HCT116 (cell line): ENCODE results near the gene RPL35. TPM values are rescaled to one million over a fixed set of nuclear protein-coding genes. Genes with fewer than 3 reads are reported as not detected.

Source experiments
- ATAC-seq: fragments of 200-7000 bp; cut with Tn5 transposase; 2 replicates; pipeline ENCODE4 v1.9.1; 2020; ENCODE audit warnings: mild to moderate bottlenecking, moderate library complexity
- BruUV-seq: library from RNA; stranded (reverse); fragments of 400-500 nt; replicated peaks from 2 replicates; lab custom pipeline; 2021; lab: Mats Ljungman, UMichigan
- CTCF ChIA-PET: fragments of 300-600 bp; sonication (Branson Sonifier 250); formaldehyde crosslinking; loops from one replicate; lab custom pipeline; 2021; ENCODE audit warnings: antibody characterized with exemption; lab: Charles Lee
- POLR2A ChIA-PET: fragments of 300-600, 350-600 bp; sonication (Branson Sonifier 250); formaldehyde crosslinking; loops from one replicate; lab custom pipeline; 2021; ENCODE audit warnings: antibody characterized with exemption; lab: Charles Lee
- RAD21 ChIA-PET, 2 experiments: fragments of 300-600 bp; sonication (Branson Sonifier 250); formaldehyde crosslinking; loops; one replicate each; lab custom pipeline; 2023; ENCODE audit warnings: low total read pairs in 2 of 2; ENCODE audit not compliant: uncharacterized antibody in 2 of 2, unreplicated experiment in 2 of 2, low non-redundant PET in 1 of 2; lab: Charles Lee
- DNase-seq: peaks from one replicate; pipeline ENCODE4 v3.0.0-alpha.2; 2010; ENCODE audit warnings: low read depth, low spot score
- H2AFZ ChIP-seq: fragments of 200-600 bp; shearing (Covaris generic), sonication (generic); 2 replicates; pipeline ENCODE4 v1.6.1; 2017; ENCODE audit warnings: low read depth, mixed run types, mixed read lengths, antibody characterized with exemption, low read length; ENCODE audit not compliant: poor library complexity, severe bottlenecking
- H3K27ac ChIP-seq: 2 replicates; pipeline ENCODE4 v1.5.1; 2012; ENCODE audit warnings: low read depth, low read length
- H3K27me3 ChIP-seq: fragments of 200-600 bp; sonication (generic); 2 replicates; pipeline ENCODE4 v1.6.1; 2016; ENCODE audit warnings: mixed run types, low read length, mixed read lengths; ENCODE audit not compliant: insufficient read depth
- H3K36me3 ChIP-seq, 2 experiments: fragments of 200-500 bp in 1 of 2; fragments of 200-600 bp in 1 of 2; sonication (Bioruptor generic) in 1 of 2; sonication (generic) in 1 of 2; 2 replicates each; pipeline versions ENCODE4 v1.5.1 to v1.6.1; 2014 to 2016; ENCODE audit warnings: low read length in 2 of 2, inconsistent platforms in 1 of 2, mixed read lengths in 1 of 2, mixed run types in 1 of 2; ENCODE audit not compliant: insufficient read depth in 2 of 2, control insufficient read depth in 1 of 2
- H3K4me1 ChIP-seq, 2 experiments: fragments of 200-600 bp in 1 of 2; sonication (generic) in 1 of 2; 2 replicates each; pipeline versions ENCODE4 v1.5.1 to v1.6.1; 2012 to 2017; ENCODE audit warnings: low read length in 2 of 2, inconsistent platforms in 1 of 2, mild to moderate bottlenecking in 1 of 2, mixed read lengths in 1 of 2, mixed run types in 1 of 2, moderate library complexity in 1 of 2; ENCODE audit not compliant: insufficient read depth in 2 of 2, control insufficient read depth in 1 of 2
- H3K4me2 ChIP-seq: fragments of 200-600 bp; sonication (generic); 2 replicates; pipeline ENCODE4 v1.6.1; 2017; ENCODE audit warnings: mixed run types, low read length, mixed read lengths
- H3K4me3 ChIP-seq, 2 experiments: fragments of 200-600 bp in 1 of 2; sonication (generic) in 1 of 2; replicated peaks in 1 of 2; 2 replicates each; pipeline ENCODE4 v1.5.1; 2011 to 2016; ENCODE audit warnings: low read length in 2 of 2, control low read depth in 1 of 2, low read depth in 1 of 2, mild to moderate bottlenecking in 1 of 2, mixed read lengths in 1 of 2, mixed run types in 1 of 2
- H3K79me2 ChIP-seq: fragments of 200-600 bp; sonication (generic); 2 replicates; pipeline ENCODE4 v1.6.1; 2017; ENCODE audit warnings: mild to moderate bottlenecking, mixed run types, low read length, moderate library complexity, mixed read lengths; ENCODE audit not compliant: insufficient read depth
- H3K9ac ChIP-seq: fragments of 200-600 bp; sonication (generic); 2 replicates; pipeline ENCODE4 v1.6.1; 2016; ENCODE audit warnings: low read length, mixed read lengths
- H3K9me2 ChIP-seq: fragments of 200-600 bp; sonication (generic), shearing (Covaris generic); 2 replicates; pipeline ENCODE4 v1.6.1; 2017; ENCODE audit warnings: mixed run types, mild to moderate bottlenecking, moderate library complexity; ENCODE audit not compliant: insufficient read depth
- H3K9me3 ChIP-seq, 2 experiments: fragments of 200-500 bp in 1 of 2; fragments of 200-600 bp in 1 of 2; sonication (Bioruptor generic) in 1 of 2; sonication (generic) in 1 of 2; 2 replicates each; pipeline ENCODE4 v1.6.1; 2014 to 2017; ENCODE audit warnings: low read length in 2 of 2, mixed read lengths in 2 of 2, inconsistent platforms in 1 of 2, low read depth in 1 of 2, mild to moderate bottlenecking in 1 of 2, mixed run types in 1 of 2, moderate library complexity in 1 of 2; ENCODE audit not compliant: control insufficient read depth in 1 of 2, insufficient read depth in 1 of 2
- H4K20me1 ChIP-seq: fragments of 200-600 bp; sonication (generic), shearing (Covaris generic); 2 replicates; pipeline ENCODE4 v1.6.1; 2017; ENCODE audit warnings: mixed run types, mild to moderate bottlenecking, moderate library complexity; ENCODE audit not compliant: insufficient read depth
- CBX3 ChIP-seq: IDR thresholded peaks from 2 replicates; pipeline ENCODE4 v1.6.1; 2012; ENCODE audit warnings: low read depth
- ELF1 ChIP-seq: IDR thresholded peaks from 2 replicates; pipeline ENCODE4 v1.6.1; 2012; ENCODE audit warnings: low read depth, borderline replicate concordance
- EZH2 ChIP-seq: fragments of 200-600 bp; sonication (generic); IDR thresholded peaks from 2 replicates; pipeline ENCODE4 v1.6.1; 2017; ENCODE audit warnings: antibody characterized with exemption, mixed run types
- EZH2phosphoT487 ChIP-seq: fragments of 200-600 bp; IDR thresholded peaks from 2 replicates; pipeline ENCODE4 v1.6.1; 2018; ENCODE audit warnings: antibody characterized with exemption, borderline replicate concordance
- JUND ChIP-seq: IDR thresholded peaks from 2 replicates; pipeline ENCODE4 v1.6.1; 2012
- POLR2A ChIP-seq: IDR thresholded peaks from 2 replicates; pipeline ENCODE4 v1.7.0; 2011; ENCODE audit warnings: borderline replicate concordance; ENCODE audit not compliant: insufficient read depth, insufficient read length; ENCODE audit errors: extremely low read depth
- POLR2AphosphoS5 ChIP-seq: IDR thresholded peaks from 2 replicates; pipeline ENCODE4 v1.6.1; 2011; ENCODE audit warnings: mild to moderate bottlenecking, low read depth, low read length, moderate library complexity
- RAD21 ChIP-seq: IDR thresholded peaks from 2 replicates; pipeline ENCODE4 v1.6.1; 2012; ENCODE audit warnings: low read depth, mild to moderate bottlenecking
- SRF ChIP-seq: IDR thresholded peaks from 2 replicates; pipeline ENCODE4 v1.6.1; 2012; ENCODE audit warnings: low read depth
- YY1 ChIP-seq: IDR thresholded peaks from 2 replicates; pipeline ENCODE4 v1.6.1; 2011; ENCODE audit warnings: low read length, low read depth, moderate library complexity, mild to moderate bottlenecking; ENCODE audit not compliant: insufficient replicate concordance; ENCODE audit errors: extremely low read depth
- ZFX ChIP-seq: fragments of 450-650 bp; IDR thresholded peaks from 2 replicates; pipeline ENCODE4 v1.6.1; 2017
- intact Hi-C: fragments of 100-400 bp; cut with micrococcal nuclease; formaldehyde crosslinking; loops from 2 replicates; pipeline ENCODE4 v1.10.0; 2022
- total RNA-seq: library from RNA; stranded (reverse); gene quantifications from one replicate; pipeline ENCODE4 v1.2.1, GENCODE V29; 2021; ENCODE audit not compliant: unreplicated experiment
- TF ChIP-seq, protein P1 (sequence below), 3 experiments: fragments of 200-600 bp in 1 of 3; sonication (generic) in 1 of 3; IDR thresholded peaks in 2 of 3; conservative IDR thresholded peaks in 1 of 3; 2 replicates each; pipeline ENCODE4 v1.5.1; 2012 to 2017; ENCODE audit warnings: low read depth in 2 of 3, low read length in 2 of 3, antibody characterized with exemption in 1 of 3, borderline replicate concordance in 1 of 3, control low read depth in 1 of 3, mild to moderate bottlenecking in 1 of 3, mixed read lengths in 1 of 3, mixed run types in 1 of 3, moderate library complexity in 1 of 3; ENCODE audit not compliant: insufficient read depth in 1 of 3

Gene RPL35
- total RNA-seq, 1 experiment from 2014 or later = 1,754 TPM

DNA sequence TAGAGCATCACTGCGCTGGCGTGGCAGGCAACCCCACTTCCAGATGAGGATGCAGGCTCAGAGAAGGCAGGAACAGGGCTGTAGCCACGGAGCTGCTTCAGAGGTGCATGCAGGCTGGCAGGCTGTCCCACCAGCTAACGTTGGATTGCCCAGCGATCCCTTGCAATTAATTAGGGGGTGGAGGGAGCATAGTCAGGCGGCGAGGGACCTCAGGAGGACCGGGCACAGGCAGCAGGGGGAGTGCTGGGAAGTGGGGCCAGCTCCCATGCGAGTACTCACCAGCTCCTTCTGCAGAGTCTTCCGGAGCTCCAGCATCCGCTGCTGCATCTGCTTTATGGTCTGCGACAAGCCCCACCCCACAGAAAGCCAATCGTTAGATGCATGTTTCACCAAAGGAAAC, 20.5 kb upstream of the RPL35 start:
- no peak overlapping the region for H2AFZ ChIP-seq

More for the DNA sequence above, 20.5 kb upstream of the RPL35 start:
- no peak overlapping the region for H3K4me3 ChIP-seq
- peaks cover 1% of the 10 kb centered on the region; the same call in 1 of the 2 replicates for H3K79me2 ChIP-seq
- no TSS peak for BruUV-seq
- no peaks in the 10 kb centered on the region for H3K27me3 ChIP-seq
- DNase-seq (no peak), ATAC-seq (no peak)
- H3K27ac ChIP-seq = no peak overlapping the region
- POLR2A ChIA-PET = no interaction called here
- no peak for TF ChIP-seq CBX3
- no peak for TF ChIP-seq EZH2
- no peak for TF ChIP-seq YY1
- no peak for TF ChIP-seq POLR2AphosphoS5
- no peak for TF ChIP-seq ZFX
- TF ChIP-seq RAD21 = no peak
- TF ChIP-seq POLR2A = no peak
- no peak for TF ChIP-seq EZH2phosphoT487
- TF ChIP-seq, protein P1, sequence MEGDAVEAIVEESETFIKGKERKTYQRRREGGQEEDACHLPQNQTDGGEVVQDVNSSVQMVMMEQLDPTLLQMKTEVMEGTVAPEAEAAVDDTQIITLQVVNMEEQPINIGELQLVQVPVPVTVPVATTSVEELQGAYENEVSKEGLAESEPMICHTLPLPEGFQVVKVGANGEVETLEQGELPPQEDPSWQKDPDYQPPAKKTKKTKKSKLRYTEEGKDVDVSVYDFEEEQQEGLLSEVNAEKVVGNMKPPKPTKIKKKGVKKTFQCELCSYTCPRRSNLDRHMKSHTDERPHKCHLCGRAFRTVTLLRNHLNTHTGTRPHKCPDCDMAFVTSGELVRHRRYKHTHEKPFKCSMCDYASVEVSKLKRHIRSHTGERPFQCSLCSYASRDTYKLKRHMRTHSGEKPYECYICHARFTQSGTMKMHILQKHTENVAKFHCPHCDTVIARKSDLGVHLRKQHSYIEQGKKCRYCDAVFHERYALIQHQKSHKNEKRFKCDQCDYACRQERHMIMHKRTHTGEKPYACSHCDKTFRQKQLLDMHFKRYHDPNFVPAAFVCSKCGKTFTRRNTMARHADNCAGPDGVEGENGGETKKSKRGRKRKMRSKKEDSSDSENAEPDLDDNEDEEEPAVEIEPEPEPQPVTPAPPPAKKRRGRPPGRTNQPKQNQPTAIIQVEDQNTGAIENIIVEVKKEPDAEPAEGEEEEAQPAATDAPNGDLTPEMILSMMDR (IDR thresholded peaks at IDR 0.05 in 2 of 3, conservative IDR thresholded peaks at IDR 0.05 in 1 of 3; ENCODE audit: borderline replicate concordance in 1 of 3, insufficient read depth in 1 of 3, low read depth in 2 of 3, low read length in 2 of 3) = no peak
- no peak for TF ChIP-seq JUND
- no peak for TF ChIP-seq ELF1
- no peak for TF ChIP-seq SRF
- H3K9me3 ChIP-seq = no peaks in the 10 kb centered on the region
- peaks cover 5 to 11% of the 10 kb centered on the region in 2 experiments; a peak in 3 of 4 replicates for H3K36me3 ChIP-seq
- RAD21 ChIA-PET = no interaction called here
- CTCF ChIA-PET = no interaction called here
- peaks cover 4% of the 10 kb centered on the region for H4K20me1 ChIP-seq
- H3K4me2 ChIP-seq = no peak overlapping the region
- no peaks in the 10 kb centered on the region for H3K9me2 ChIP-seq
- H3K9ac ChIP-seq = no peak overlapping the region
- H3K4me1 ChIP-seq = no peaks in the 10 kb centered on the region
- intact Hi-C loops = no loop called here
